Vagina (tissue), 2 donors: Measurements from ENCODE around the gene PLEKHA4. TPM values are rescaled to one million over a fixed set of nuclear protein-coding genes. Genes with fewer than 3 reads are reported as not detected.
"Not testable (repeated sequence)": the region's sequence is repeated elsewhere in the genome, so short reads cannot be mapped to it uniquely, and the experiment has no call there.

Experiments
- DNase-seq, 2 donors: peaks; one replicate each; pipeline ENCODE4 v3.0.0-alpha.2; 2017; ENCODE audit errors: extremely low spot score in 2 of 2
- H3K27ac ChIP-seq: fragments of 200-600 bp; sonication (generic); one replicate; pipeline ENCODE4 v1.5.1; 2019
- H3K27me3 ChIP-seq: fragments of 200-600 bp; sonication (generic); one replicate; pipeline ENCODE4 v1.5.1; 2019
- H3K36me3 ChIP-seq, 2 donors: fragments of 200-600 bp; sonication (generic); one replicate each; pipeline ENCODE4 v1.5.1; 2017 to 2019
- H3K4me1 ChIP-seq: fragments of 200-600 bp; sonication (generic); one replicate; pipeline ENCODE4 v1.5.1; 2019
- H3K4me3 ChIP-seq, 2 donors: fragments of 200-600 bp; sonication (generic); 1 replicate in 1 of 2; 2 replicates in 1 of 2; pipeline ENCODE4 v1.5.1; 2016 to 2019
- H3K9me3 ChIP-seq: fragments of 200-600 bp; sonication (generic); one replicate; pipeline ENCODE4 v1.5.1; 2019
- POLR2A ChIP-seq, 2 donors: fragments of 450-650 bp; IDR thresholded peaks; one replicate each; pipeline ENCODE4 v1.6.1; 2017; ENCODE audit warnings: antibody characterized with exemption in 2 of 2, mild to moderate bottlenecking in 2 of 2, moderate library complexity in 2 of 2
- POLR2AphosphoS5 ChIP-seq, 2 donors: sonication (generic); formaldehyde crosslinking; IDR thresholded peaks; one replicate each; pipeline ENCODE4 v1.9.0; 2017; ENCODE audit warnings: antibody characterized with exemption in 2 of 2, mild to moderate bottlenecking in 2 of 2, low read depth in 1 of 2; ENCODE audit not compliant: insufficient read depth in 1 of 2
- intact Hi-C: fragments of 100-400 bp; cut with DNase I; formaldehyde crosslinking; loops from one replicate; pipeline ENCODE4 v1.15.1; 2023
- total RNA-seq: library from RNA; depleted of rRNA; stranded (reverse); fragments of >200 nt; gene quantifications from one replicate; pipeline ENCODE4 v1.2.3, GENCODE V29; 2016
- TF ChIP-seq, protein P1 (sequence below), 3 experiments: fragments of 450-650 bp in 2 of 3; fragments of 200-600 bp in 1 of 3; sonication (generic) in 1 of 3; IDR thresholded peaks; one replicate each; pipeline ENCODE4 v1.5.1; 2017 to 2019; ENCODE audit warnings: antibody characterized with exemption in 3 of 3, mild to moderate bottlenecking in 2 of 3, moderate library complexity in 2 of 3

The PLEKHA4 gene
- total RNA-seq, 1 donor from 2014 or later: 37.1 TPM

GRCh38 chr19:48883726-48884125 is 15.3 kb upstream of the PLEKHA4 start:
- Histone ChIP-seq H3K27ac (no peak overlapping the region), H3K36me3 (no peaks in the 10 kb centered on the region), H3K4me1 (peaks cover under 1% of the 10 kb centered on the region), H3K4me3 (no peak overlapping the region), H3K27me3 (no peaks in the 10 kb centered on the region), H3K9me3 (no peaks in the 10 kb centered on the region)
- TF ChIP-seq, protein P1, sequence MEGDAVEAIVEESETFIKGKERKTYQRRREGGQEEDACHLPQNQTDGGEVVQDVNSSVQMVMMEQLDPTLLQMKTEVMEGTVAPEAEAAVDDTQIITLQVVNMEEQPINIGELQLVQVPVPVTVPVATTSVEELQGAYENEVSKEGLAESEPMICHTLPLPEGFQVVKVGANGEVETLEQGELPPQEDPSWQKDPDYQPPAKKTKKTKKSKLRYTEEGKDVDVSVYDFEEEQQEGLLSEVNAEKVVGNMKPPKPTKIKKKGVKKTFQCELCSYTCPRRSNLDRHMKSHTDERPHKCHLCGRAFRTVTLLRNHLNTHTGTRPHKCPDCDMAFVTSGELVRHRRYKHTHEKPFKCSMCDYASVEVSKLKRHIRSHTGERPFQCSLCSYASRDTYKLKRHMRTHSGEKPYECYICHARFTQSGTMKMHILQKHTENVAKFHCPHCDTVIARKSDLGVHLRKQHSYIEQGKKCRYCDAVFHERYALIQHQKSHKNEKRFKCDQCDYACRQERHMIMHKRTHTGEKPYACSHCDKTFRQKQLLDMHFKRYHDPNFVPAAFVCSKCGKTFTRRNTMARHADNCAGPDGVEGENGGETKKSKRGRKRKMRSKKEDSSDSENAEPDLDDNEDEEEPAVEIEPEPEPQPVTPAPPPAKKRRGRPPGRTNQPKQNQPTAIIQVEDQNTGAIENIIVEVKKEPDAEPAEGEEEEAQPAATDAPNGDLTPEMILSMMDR (IDR thresholded peaks at IDR 0.05): no peak
- TF ChIP-seq POLR2AphosphoS5 (IDR thresholded peaks at IDR 0.05; ENCODE audit: insufficient read depth in 1 of 2, low read depth in 1 of 2): no peak
- intact Hi-C loops: no loop called here
- no peak for DNase-seq

DNA sequence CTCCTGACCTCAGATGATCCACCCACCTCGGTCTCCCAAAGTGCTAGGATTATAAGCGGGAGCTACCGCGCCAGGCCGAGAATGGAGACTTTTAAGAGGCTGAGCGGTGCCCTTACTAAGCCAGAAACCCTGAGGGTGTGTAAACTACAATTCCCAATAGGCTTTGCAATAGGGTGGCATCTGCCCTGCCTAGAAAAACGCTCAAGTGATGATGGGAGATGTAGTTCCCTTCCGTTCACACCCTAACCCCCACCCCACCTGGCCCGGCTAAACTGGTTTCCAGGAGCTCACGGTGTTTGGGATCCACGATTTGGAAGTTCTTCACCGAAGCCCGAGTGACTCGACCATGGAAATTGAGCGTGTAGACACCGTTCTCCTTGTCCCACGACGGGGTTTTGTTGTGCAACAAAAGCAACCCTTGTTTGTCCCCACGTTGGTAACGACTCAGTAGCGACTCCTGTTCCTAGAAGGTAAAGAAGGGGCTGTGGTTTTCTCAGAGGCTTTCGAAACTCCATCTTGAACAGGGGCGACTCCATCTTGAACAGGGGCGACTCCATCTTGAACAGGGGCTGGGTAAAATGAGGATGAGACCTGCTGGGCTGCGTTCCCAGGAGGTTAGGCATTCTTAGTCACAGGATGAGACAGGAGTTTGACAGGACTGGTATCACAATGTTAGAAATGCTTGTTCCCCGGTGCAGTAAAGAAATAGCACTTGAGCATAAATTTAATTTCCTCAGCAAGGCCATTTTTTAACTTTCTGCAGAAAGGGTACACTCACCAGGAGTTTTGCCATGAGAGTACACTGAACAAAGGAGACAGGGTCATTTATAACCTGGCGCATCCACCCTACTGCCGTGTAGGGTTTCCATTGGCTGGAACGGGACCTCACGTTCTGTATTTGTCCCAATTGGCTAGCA is 13.6 kb upstream of the PLEKHA4 start:
- no peaks in the 10 kb centered on the region for H3K9me3 ChIP-seq
- intact Hi-C loops: no loop called here
- H3K27ac ChIP-seq: no peak overlapping the region
- no peak for TF ChIP-seq POLR2AphosphoS5 (IDR thresholded peaks at IDR 0.05; ENCODE audit: insufficient read depth in 1 of 2, low read depth in 1 of 2)
- TF ChIP-seq, protein P1 (IDR thresholded peaks at IDR 0.05): no peak
- no peak for TF ChIP-seq POLR2A (IDR thresholded peaks at IDR 0.05)
- no peak overlapping the region for H3K4me3 ChIP-seq
- DNase-seq: no peak
- peaks cover 0 to 11% of the 10 kb centered on the region in 2 donors for H3K36me3 ChIP-seq
- H3K27me3 ChIP-seq: no peaks in the 10 kb centered on the region
- H3K4me1 ChIP-seq: peaks cover 12% of the 10 kb centered on the region

GRCh38 chr19:48879696-48880095 is 11.3 kb upstream of the PLEKHA4 start:
- H3K27ac ChIP-seq, H3K27me3 ChIP-seq, H3K9me3 ChIP-seq, H3K4me3 ChIP-seq, DNase-seq: not testable (repeated sequence)
- Histone ChIP-seq H3K4me1 (peaks cover 30% of the 10 kb centered on the region), H3K36me3 (peaks cover 0 to 20% of the 10 kb centered on the region in 2 donors)
- intact Hi-C loops: loop anchor here (10.0 kb wide), 1 partner anchor 85 kb away; the partner anchor contains the start of gene FTL

DNA sequence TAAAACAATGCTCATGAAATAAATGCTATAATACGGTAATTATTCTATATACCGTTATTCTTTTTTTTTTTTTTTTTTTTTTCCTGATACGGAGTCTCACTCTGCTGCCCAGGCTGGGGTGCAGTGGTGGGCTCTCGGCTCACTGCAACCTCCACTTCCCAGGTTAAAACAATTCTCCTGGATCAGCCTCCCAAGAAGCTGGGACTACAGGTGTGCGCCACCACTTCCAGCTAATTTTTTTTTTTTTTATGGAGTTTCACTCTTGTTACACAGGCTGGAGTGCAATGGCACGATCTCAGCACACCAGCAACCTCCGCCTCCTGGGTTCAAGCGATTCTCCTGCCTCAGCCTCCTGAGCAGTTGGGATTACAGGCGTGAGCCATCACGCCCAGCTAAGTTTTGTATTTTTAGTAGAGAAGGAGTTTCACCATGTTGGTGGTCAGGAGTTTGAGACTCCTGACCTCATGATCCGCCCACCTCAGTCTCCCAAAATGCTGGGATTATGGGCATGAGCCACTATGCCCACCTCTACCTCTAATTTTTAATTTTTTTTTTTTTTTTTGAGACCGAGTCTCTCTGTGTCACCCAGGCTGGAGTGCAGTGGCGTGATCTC is 10.7 kb upstream of the PLEKHA4 start:
- DNase-seq: no peak
- intact Hi-C loops: loop anchor here (10.0 kb wide), 1 partner anchor 86 kb away; the partner anchor contains the start of gene FTL
- H3K27me3 ChIP-seq: no peaks in the 10 kb centered on the region
- TF ChIP-seq POLR2AphosphoS5 (IDR thresholded peaks at IDR 0.05; ENCODE audit: insufficient read depth in 1 of 2, low read depth in 1 of 2): no peak
- TF ChIP-seq POLR2A (IDR thresholded peaks at IDR 0.05): no peak
- TF ChIP-seq, protein P1 (IDR thresholded peaks at IDR 0.05): no peak
- peak overlapping the region; percentile 54 for H3K27ac ChIP-seq
- H3K4me3 ChIP-seq: no peak overlapping the region
- peaks cover 36% of the 10 kb centered on the region for H3K4me1 ChIP-seq
- peaks cover 0 to 25% of the 10 kb centered on the region in 2 donors for H3K36me3 ChIP-seq
- H3K9me3 ChIP-seq: no peaks in the 10 kb centered on the region

DNA sequence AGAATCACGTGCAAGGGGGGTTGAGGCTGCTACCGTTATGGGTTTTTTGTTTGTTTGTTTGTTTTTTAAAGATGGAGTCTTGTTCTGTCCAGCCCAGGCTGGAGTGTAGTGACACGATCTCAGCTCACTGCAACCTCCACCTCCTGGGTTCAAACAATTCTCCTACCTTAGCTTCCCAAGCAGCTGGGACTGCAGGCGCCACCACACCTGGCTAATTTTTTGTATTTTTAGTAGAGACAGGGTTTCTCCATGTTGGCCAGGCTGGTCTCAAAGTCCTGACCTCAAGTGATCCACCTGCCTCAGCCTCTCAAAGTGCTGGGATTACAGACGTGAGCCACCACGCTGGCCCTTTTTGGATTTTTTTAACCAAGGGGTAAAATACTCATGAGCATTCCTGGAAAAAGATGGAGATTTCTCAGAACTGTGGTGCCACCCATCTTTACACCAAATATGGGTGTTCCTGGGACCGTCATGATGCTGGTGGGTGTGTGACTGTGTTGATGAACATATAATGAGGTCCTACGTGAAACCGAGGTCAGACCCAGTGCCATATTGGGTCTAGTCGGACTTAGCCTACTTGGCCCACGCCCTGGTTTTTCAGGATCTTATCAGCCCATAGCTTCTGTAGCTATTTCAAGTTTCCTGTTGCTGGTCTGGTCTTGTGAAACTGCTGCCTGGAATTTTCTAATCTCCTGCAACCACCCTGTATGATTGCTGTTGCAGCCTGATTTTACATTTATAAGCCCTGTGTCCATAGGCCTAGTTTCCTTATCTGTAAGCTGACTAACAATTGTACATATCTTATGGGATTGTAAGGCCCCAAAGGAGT is 10.0 kb upstream of the PLEKHA4 start:
- no peaks in the 10 kb centered on the region for H3K9me3 ChIP-seq
- TF ChIP-seq POLR2A (IDR thresholded peaks at IDR 0.05) (no peak), POLR2AphosphoS5 (IDR thresholded peaks at IDR 0.05; ENCODE audit: insufficient read depth in 1 of 2, low read depth in 1 of 2) (no peak)
- TF ChIP-seq, protein P1 (IDR thresholded peaks at IDR 0.05): no peak
- peaks cover 0 to 27% of the 10 kb centered on the region in 2 donors for H3K36me3 ChIP-seq
- H3K4me1 ChIP-seq: peaks cover 43% of the 10 kb centered on the region
- H3K27ac ChIP-seq: peak overlapping the region; percentile 54
- H3K27me3 ChIP-seq: no peaks in the 10 kb centered on the region
- H3K4me3 ChIP-seq: no peak overlapping the region
- intact Hi-C loops: loop anchor here (10.0 kb wide), 1 partner anchor 86 kb away; the partner anchor contains the start of gene FTL
- DNase-seq: no peak
